GM19467 (cell line): Measurements from ENCODE around the gene LIAS.
"Not testable (repeated sequence)": the region's sequence is repeated elsewhere in the genome, so short reads cannot be mapped to it uniquely, and the experiment has no call there.

ENCODE experiments used
- ATAC-seq: cut with Tn5 transposase; IDR thresholded peaks from one replicate; pipeline ENCODE4 v1.9.1; 2021; ENCODE audit warnings: mild to moderate bottlenecking, moderate library complexity; ENCODE audit not compliant: unreplicated experiment

Gene LIAS

GRCh38 chr4:39458505-39459300 is at the start of gene LIAS, which contains the start of gene RPL9:
Gene LIAS (plus strand): TSS chr4:39459056. CDS start chr4:39459118, 62 bp downstream.
Gene RPL9 (minus strand): TSS chr4:39458922. CDS start chr4:39458439, 483 bp downstream.
- peak; percentile 86 for ATAC-seq

- ATAC-seq = no peak
Measured at GRCh38 chr4:39410415-39410814, 48.4 kb upstream of the LIAS start.

- not testable (repeated sequence) for ATAC-seq
Measured at GRCh38 chr4:39411561-39411960, 47.3 kb upstream of the LIAS start.

GRCh38 chr4:39415678-39416283 is 43.1 kb upstream of the LIAS start:
- no peak for ATAC-seq

- no peak for ATAC-seq
Measured at GRCh38 chr4:39422247-39422646, 36.6 kb upstream of the LIAS start.

- ATAC-seq = not testable (repeated sequence)
Measured at GRCh38 chr4:39425297-39425696, 33.6 kb upstream of the LIAS start.

GRCh38 chr4:39426728-39427127 is 32.1 kb upstream of the LIAS start:
- ATAC-seq = no peak

- ATAC-seq = no peak
Measured at GRCh38 chr4:39427520-39428114, 31.2 kb upstream of the LIAS start.

- ATAC-seq = no peak
Measured at GRCh38 chr4:39429476-39430334, 29.2 kb upstream of the LIAS start.

- ATAC-seq = no peak
Measured at GRCh38 chr4:39433878-39434492, 24.9 kb upstream of the LIAS start.

GRCh38 chr4:39435659-39436563 is 22.9 kb upstream of the LIAS start:
- ATAC-seq = no peak

- ATAC-seq = no peak
Measured at GRCh38 chr4:39441593-39441992, 17.3 kb upstream of the LIAS start.

GRCh38 chr4:39442998-39443397 is 15.9 kb upstream of the LIAS start:
- ATAC-seq = no peak

- no peak for ATAC-seq
Measured at GRCh38 chr4:39446483-39446841, 12.4 kb upstream of the LIAS start.

- ATAC-seq = peak; percentile 69
Measured at GRCh38 chr4:39446842-39447573, 11.8 kb upstream of the LIAS start.

- ATAC-seq = no peak
Measured at GRCh38 chr4:39450618-39451017, 8.2 kb upstream of the LIAS start.

GRCh38 chr4:39451423-39452023 is 7.3 kb upstream of the LIAS start:
- ATAC-seq = no peak

GRCh38 chr4:39452153-39452859 is 6.5 kb upstream of the LIAS start:
- ATAC-seq = no peak
